GM19043 (cell line): ENCODE results near the gene HPCA.
"Not testable (repeated sequence)": the region's sequence is repeated elsewhere in the genome, so short reads cannot be mapped to it uniquely, and the experiment has no call there.

Experiments
- ATAC-seq: cut with Tn5 transposase; IDR thresholded peaks from one replicate; pipeline ENCODE4 v1.9.1; 2021; ENCODE audit warnings: low read depth; ENCODE audit not compliant: unreplicated experiment

HPCA gene

DNA sequence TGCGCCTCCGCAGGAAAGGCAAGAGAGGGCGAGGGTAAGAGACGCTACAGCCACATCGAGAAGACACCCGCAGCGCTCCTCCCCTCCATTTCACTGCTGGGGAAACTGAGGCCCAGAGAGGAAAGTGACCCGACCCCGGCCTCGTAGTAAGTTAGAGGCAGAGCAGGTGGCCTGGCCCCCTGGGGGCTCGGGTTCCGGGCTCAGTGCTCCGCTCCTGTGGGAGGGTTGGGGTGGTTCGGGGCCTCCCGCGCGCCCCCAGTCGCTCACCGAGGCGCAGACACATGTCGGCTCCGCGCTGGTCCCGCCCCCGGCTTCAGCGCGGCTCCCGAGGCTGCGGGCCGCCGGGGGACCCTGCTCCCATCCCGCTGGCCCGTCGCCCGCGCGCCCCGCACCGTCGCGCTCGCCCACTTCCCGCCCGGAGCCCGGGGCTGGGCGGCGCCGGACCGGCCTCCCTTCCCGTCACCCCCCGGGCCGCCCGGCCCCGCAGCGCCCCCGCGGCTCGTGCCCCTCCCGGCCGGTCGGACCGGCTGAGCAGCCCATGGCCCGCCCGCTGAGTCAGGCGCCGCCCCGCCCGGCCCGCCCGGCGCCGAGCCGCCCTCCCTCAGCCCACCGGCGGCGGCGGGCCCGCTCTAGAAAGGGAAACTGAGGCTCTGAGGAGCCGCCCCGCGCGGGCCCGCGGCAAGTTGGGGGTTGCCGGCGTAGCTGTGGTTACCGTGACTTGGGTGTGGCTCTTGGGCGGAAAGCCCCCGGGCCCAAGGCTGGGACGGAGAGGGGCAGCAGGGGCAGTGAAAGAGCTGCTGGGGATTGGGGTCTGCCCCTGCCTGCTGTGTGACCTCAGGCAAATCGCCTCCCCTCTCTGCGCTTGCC, 14.9 kb downstream of the HPCA start, which contains the start of gene TMEM54:
Gene TMEM54, minus strand, starts transcription at position 434 of the 867 bp plus-strand sequence. Its CDS starts 151 bp downstream, at position 283.
- ATAC-seq, result no peak

DNA sequence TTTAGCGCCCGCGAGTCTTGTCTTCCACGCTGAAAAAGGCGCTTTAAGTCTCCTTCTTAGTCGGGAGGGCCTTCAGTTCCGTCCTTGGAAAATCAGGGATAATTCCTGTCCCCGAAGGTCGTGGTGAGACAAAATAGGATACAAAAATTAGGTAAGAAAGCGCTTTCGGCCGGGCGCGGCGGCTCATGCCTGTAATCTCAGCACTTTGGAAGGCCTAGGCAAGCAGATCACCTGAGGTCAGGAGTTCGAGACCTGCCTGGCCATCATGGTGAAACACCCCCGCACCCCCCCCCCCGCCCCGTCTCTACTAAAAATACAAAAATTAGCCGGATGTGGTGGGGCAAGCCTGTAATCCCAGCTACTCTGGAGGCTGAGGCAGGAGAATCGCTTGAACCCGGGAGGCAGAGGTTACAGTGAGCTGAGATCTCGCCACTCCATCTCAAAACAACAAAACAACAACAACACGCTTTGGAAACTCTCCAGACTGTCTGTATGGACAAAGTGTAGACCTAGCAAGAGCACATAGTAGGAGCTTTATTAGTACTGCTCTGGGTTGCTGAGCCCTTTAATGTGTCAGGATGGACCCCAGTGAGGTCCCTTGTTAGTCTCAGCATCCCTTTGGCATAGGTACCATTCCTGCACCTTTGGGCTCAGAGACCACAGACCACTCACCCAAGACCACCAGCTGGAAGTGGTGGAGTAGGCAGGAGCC, 15.7 kb downstream of the HPCA start:
- no peak for ATAC-seq

- ATAC-seq, result no peak
Observed at GRCh38 chr1:32902535-32902920, 16.2 kb downstream of the HPCA start.

GRCh38 chr1:32903991-32904785, 17.9 kb downstream of the HPCA start:
- ATAC-seq, result no peak

GRCh38 chr1:32904797-32905196, 18.5 kb downstream of the HPCA start:
- no peak for ATAC-seq

- not testable (repeated sequence) for ATAC-seq
Observed at GRCh38 chr1:32905588-32905987, 19.3 kb downstream of the HPCA start.

- no peak for ATAC-seq
Observed at GRCh38 chr1:32906654-32907053, 20.4 kb downstream of the HPCA start.

DNA sequence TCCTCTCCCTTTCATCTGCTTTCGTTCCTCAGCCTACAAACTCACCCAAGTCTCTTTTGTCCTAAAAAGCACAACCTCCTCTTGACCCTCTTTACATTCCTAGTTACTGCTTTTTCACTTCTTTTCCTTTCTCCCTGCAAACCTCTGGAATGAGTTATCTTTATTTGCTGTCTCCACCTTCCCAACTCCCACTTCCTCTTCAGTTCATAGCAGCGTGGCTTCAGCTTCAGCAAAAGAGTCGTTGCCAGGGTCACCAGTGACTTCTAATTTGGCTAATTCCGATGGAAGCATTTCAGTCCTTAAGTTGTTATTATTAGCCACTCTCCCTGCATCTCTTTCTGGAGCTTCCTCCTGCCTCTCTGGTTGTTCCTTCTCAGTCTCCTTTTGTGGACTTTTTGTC, 21.1 kb downstream of the HPCA start:
- ATAC-seq, result no peak

GRCh38 chr1:32910319-32910718, 24.0 kb downstream of the HPCA start:
- no peak for ATAC-seq

- ATAC-seq, result no peak
Observed at GRCh38 chr1:32915766-32916706, 29.7 kb downstream of the HPCA start.

GRCh38 chr1:32917521-32917920, 31.2 kb downstream of the HPCA start:
- no peak for ATAC-seq

DNA sequence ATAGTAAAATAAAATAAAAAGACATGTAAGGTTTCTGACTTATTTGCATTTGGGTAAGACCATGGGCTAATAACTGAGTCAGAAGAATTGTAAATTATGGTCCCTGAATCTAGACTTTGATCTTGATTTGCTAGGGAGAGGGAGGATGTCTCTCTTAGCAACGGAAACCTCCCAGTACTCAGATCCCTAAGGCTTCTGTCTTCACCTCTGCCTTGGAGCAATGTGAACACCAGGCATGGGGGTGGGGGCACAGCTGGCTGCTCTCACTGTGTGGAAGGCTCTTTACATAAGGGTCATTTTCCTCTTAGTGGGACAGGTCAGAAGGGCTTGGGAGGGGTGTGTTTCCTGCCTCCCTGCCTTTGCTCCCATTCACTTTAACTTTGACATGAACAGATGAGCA, 31.9 kb downstream of the HPCA start:
- no peak for ATAC-seq

DNA sequence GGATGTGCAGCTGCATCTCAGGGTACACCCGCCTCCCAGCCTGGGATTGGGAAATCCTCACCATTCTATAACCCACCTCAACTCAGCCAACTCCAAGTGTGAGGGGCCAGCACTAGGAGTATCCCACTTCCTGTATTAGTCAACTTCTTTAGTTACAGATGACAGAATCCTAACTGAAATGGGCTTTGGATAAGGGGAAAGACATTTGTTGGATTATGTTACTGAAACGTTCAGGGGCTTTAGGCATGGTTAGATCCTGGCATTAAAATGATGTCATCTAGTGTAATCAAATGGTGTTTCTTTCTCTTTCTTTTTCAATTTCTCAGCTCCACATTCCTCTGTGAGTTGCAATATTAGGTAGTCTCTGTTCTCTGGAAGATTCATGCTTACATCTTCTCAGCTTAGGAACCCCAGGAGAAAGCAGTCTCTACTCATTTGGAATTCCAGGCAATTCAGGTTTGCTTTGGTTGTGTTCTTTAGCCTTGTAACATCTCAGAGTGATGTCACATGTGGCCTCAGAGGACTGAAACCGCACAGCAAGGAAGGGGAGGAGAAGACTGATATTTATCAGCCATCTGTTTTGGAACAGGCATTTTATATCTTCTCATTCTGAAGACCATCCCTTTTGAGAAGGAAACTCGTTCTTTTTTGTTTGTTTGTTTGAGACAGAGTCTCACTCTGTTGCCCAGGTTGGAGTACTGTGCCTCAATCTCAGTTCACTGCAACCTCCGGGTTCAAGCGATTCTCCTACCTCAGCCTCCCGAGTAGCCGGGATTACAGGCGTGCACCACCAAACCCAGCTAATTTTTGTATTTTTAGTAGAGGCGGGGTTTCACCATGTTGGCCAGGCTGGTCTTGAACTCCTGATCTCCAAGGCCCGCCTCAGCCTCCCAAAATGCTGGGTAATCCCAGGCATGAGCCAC, 33.8 kb downstream of the HPCA start:
- no peak for ATAC-seq

- no peak for ATAC-seq
Observed at GRCh38 chr1:32920833-32921232, 34.5 kb downstream of the HPCA start.

DNA sequence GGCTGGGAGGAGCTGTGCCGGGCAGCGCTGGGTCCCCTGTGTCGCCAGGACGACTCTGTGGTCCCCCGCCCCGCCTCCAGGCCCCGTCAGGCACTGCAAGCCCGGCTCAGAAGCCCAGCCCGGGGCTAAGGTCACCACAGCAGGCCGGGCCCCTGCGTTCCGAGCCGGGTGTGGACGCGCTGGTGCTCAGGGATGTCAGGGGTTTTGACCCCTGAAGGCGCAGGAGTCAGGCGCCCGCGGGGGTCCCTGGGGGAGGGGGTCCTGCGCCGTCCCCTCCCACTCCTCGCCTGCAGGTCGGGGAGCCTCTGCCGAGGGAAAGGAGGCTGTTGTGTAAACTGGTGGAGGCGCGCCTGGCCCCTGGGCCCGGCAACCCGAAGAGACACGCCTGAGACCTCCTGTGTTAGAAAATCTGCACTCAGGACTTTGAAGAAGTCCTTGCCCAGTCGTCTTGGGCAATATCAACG, 38.6 kb downstream of the HPCA start:
- ATAC-seq, result no peak

GRCh38 chr1:32925403-32926162, 39.3 kb downstream of the HPCA start:
- ATAC-seq, result no peak

GRCh38 chr1:32926562-32926961, 40.3 kb downstream of the HPCA start:
- no peak for ATAC-seq

DNA sequence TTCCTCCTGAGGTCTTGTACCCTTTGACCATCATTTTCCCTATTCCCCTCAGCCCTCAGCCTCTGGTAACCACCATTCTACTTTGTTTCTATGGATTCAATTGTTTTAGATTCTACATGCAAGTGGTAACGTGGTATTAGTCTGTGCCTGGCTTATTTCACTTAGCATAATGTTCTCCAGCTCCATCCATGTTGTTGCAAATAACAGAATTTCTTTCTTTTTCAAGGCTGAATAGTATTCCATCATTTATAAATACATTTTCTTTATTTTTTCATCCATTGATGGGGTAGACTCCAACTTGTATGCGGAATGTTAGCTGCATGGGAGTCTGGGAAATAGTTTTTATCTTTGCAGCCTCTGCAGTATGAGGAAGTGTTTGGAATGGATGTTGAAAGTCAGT, 41.1 kb downstream of the HPCA start:
- ATAC-seq, result no peak
